GM12801 (cell line): ENCODE data around the gene RPS6KA2.

ENCODE experiments used
- TF ChIP-seq, protein P1 (sequence below): IDR thresholded peaks from one replicate; pipeline ENCODE4 v1.5.1; 2011; ENCODE audit warnings: control low read depth; ENCODE audit not compliant: insufficient read length; ENCODE audit errors: extremely low read depth

RPS6KA2 gene

DNA sequence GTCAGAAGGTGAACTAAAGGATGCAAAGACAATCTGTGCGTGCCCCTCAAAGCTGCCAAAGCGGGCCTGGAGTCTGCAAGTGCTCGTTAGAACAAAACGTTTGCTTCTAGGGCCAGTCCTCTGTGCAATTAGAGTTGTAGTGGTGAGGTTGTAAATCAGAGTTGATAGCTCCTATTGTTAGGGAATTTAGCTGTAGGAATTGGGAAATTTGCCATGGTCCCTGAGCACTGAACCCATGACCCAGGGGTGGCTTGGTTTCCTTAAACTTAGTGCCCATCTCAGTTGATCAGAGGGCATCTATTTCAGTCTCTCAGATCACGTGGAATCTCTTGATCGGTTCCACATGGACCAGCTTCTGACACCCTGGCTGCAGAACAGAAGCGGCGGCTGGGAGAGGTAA is 18.8 kb upstream of the RPS6KA2 start:
- TF ChIP-seq, protein P1, sequence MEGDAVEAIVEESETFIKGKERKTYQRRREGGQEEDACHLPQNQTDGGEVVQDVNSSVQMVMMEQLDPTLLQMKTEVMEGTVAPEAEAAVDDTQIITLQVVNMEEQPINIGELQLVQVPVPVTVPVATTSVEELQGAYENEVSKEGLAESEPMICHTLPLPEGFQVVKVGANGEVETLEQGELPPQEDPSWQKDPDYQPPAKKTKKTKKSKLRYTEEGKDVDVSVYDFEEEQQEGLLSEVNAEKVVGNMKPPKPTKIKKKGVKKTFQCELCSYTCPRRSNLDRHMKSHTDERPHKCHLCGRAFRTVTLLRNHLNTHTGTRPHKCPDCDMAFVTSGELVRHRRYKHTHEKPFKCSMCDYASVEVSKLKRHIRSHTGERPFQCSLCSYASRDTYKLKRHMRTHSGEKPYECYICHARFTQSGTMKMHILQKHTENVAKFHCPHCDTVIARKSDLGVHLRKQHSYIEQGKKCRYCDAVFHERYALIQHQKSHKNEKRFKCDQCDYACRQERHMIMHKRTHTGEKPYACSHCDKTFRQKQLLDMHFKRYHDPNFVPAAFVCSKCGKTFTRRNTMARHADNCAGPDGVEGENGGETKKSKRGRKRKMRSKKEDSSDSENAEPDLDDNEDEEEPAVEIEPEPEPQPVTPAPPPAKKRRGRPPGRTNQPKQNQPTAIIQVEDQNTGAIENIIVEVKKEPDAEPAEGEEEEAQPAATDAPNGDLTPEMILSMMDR: no peak

GRCh38 chr6:166644681-166645080 is 17.6 kb upstream of the RPS6KA2 start:
- TF ChIP-seq, protein P1: no peak

DNA sequence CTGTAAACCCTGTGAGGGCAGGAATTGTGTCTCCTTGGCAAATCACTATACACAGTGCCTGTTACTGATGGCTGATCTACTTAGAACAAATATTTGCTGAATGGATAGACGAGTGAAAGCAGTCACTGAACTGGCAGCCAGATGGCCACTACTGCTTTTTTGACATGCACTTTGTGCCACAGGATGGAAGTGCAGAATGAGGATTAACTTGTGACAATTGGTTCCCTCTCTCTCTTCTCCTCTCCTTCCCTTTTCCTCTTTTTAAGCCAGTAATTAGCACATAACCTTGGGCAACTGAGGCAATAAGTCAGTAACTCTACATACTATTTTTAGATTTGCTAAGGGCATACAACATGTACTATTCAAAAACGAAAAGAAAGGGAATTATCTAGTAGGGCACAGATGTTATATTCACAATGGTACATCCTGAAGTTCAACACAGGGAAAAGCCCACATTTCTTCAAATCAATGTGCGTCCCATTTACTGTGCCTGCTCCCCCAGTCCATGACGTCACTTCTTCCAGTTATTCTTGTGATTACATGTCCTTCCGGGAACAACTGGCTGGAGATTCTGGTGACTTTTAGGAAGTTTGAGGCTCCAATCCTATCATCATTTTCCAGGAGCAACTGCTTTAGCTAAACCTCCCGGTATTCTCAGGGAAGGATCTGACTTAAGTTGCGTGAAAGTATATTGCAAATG is 17.0 kb upstream of the RPS6KA2 start:
- TF ChIP-seq, protein P1: no peak

DNA sequence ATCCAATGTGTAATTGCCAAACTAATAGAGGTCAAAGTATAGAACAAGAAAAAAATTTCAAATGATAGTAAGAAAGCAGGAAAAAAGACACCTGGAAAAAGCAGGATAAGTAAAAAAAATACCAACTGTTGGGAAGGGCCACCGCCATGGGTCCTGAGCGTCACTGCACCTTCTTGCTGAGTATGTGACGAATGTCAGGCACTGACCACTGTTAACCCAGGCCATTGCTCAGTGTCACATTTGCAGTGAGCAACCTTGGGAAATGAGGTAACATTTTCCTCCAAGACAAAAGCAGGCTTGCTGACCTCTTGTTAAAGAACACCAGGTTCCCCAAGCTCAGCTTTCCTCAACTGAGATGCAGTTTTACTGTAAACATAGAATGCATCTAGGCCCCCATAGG is 15.6 kb upstream of the RPS6KA2 start:
- TF ChIP-seq, protein P1: no peak

GRCh38 chr6:166640342-166641043 is 13.4 kb upstream of the RPS6KA2 start:
- TF ChIP-seq, protein P1: no peak

GRCh38 chr6:166639921-166640320 is 12.9 kb upstream of the RPS6KA2 start:
- TF ChIP-seq, protein P1: no peak

DNA sequence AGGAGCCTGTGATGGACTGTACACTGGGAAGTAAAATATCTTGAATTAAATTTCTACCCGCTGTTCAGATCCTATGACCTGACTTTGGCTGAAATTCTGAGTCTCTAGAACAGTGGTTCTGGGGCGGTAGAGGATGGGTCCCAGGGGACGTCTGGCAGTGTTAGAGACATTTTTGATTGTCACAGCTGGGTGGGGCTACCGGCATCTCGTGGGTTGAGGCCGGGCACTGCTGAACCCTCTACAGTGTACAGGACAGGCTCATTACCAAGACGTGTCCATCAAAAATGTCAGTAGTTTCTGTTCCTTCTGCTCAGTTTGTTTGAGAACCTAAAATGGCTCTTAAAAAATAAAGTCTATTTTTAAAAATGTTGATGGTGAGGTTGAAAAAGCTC is 11.5 kb upstream of the RPS6KA2 start:
- TF ChIP-seq, protein P1: no peak
